T follicular helper cell (primary cell): ENCODE measurements around the gene TMC6.
"Not testable (repeated sequence)": the region's sequence is repeated elsewhere in the genome, so short reads cannot be mapped to it uniquely, and the experiment has no call there.

ENCODE experiments used
- DNase-seq: peaks from one replicate; pipeline ENCODE4 v3.0.0-alpha.2; 2020; ENCODE audit warnings: low read depth

TMC6 gene

DNA sequence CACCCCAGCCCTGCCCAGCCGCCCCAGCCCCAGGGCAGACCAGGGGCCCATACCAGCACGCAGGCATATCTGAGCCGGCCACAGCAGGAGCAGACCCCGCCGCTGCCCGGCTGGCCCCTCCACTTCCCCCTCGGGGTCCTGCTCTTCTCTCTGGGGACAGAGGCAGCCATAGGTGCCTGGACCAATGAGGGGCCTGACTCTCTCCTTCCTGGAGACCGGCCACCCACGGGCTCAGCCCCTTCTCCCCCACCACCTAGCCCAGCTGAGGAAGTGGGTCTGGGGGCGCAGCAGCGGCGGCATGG lies 3.8 kb downstream of the TMC6 start:
- DNase-seq: no peak

DNA sequence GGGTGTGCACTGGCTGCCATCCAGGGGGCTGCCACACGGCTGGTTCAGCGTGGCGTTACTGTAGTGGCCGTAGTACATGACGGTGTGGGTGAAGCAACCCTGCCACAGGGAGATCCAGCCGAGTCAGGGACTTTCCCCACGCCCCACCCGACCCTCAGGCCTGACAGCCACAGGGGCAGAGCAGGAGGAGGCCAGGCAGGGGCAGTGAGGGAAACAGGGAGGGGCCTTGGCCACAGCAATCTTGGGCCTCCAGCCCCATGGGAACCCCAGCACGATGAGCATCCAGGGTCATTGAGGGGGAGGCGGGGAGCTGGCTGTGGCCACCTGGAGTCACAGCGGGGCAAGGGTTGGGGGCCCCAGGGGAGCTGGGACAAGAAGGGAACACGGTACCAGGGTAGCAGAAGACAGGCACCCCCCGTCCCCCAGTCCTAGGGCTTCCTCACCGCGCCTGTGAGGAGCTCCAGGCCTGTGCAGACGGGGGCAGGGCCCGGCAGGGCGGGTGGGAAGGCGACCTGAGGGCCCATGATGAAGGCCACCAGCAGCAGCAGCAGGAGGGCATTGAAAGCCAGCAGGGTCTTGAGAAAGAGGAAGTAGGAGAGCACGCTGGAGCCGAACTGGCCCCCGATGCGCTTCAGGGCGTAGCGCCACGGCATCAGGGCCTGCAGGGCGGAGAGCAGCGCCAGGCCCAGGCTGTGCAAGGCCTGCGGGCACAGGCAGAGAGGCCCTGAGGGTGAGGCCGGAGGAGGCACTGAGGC lies 4.3 kb downstream of the TMC6 start:
- DNase-seq: no peak

DNA sequence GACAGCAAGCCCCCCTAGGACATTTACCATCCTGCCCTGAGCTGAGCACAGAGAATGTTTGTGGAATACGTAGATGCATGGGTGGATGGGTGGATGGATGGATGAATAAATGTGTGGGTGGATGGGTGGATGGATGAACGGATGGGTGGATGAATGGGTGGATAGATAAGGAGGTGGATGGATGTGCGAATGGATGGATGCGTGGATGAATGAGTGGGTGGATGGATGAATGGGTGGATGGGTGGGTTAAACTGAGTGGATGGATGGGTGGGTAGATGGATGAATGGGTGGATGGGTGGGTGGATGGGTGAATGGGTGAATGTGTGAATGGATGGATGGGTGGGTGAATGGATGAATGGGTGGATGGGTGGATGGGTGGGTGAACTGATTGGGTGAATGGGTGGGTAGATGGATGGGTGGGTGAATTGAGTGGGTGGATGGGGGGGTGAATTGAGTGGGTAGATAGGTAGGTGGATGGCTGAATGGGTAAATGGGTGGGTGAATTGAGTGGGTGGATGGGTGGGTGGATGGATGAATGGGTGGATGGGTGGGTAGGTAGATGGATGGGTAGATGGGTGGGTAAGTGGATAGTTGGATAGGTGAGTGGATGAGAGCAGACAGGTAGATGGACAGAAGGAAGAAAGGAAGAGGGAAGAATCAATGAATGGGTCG lies 5.2 kb downstream of the TMC6 start:
- DNase-seq: no peak

DNA sequence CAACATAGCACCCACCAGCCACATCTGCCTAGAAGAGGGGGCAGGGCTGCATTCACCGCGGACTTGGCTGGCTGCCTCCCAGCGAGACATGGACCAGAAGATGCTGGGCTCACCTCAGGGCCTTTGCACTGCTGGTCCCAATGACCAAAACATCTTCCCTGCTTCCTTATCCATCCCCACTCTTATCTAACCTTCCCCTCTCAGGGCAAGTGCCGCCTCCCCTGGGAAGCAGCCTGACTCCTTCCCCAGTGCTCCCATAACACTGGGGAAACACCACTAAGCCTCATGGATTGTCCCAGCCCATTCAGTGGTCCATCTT lies 5.7 kb downstream of the TMC6 start:
- no peak for DNase-seq

DNA sequence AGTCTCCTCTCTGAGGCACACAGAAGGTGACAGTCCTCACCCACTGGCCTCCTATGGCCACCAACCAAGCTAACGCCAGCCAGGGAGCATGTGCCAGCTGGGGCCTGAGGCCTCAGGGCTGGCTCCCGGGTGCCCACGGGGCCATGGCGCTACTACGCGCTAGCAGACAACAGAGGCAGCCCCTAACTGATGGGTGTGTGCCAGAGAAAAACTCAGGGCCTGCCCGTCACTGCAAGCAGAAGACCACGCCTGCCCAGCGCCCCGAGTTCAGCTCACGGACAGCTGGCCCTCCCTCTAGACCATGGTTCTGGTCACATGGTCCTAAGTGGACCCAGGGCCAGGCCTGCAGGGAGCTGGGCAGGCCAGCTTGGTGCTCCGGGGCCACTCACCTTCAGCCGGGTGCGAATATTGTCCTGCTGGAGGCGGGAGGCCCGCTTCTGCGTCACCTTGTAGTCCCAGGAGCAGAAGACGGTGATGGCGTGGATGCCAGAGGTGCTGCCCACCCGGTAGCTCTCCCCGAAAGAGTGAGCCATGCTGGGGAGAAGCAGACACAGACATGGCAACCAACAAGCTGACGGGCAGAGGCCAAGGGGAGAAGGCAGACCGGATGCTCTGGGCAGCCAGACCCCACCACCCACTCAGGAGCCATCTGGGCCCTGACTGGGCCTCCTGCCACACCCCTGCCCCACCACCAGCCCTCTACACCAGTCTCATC lies 6.2 kb downstream of the TMC6 start:
- no peak for DNase-seq

DNA sequence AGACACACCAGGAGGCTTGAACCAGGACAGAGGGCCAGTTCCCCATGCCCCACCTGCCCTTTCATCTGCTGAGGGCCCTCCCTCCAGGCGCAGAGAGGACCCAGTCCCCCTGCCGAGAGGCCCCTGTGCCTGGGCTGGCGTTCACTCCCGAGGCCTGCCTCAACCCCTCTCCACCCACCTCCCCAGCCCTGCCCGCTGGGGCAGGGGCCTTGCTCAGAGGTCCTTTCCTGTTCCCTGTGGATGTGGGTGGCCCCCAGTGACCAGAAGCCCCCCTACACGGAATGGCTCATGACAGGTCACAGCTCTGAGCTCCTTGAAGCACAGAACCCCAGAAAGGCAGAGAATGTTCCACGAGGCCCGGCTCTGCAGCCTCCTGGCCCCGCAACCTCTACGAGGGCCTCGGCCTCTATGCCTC lies 6.7 kb downstream of the TMC6 start:
- DNase-seq: no peak

DNA sequence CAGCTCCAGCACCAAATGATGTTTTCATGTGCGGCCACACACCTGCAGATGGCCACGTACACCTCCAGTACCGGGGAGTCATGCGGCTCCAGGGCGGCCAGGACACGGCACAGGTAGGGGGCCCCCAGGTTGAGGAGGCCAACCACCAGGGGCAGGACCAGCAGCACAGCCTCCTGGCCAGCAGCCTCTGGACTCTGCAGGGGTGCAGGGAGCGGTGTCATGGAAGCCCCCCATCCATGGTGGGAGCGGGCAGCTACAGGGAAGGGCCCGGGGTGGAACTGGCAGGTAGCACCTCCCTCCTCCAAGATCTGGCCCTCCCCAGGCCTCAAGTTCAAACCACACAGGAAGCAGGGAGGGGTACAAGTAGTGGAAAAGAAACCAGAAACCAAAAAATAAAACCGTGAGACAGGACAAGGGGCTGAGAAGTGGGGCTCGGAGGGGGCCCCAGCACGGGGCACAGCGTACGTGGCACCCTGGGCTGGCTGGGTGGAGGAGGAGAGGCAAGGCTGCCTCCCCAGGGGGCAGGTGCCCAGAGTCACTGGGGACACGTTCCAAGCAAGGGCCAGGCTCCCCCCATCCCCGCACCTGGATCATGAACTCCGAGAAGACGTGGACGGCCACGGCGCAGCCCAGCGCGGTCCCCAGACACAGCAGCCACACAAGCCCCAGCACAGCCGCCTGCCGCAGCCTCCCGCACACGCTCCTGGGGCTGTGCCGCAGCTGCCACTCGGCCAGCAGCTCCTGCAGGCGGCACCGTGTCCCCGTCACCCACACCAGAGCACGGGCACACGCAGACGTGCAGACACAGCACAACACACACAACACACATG lies 7.4 kb downstream of the TMC6 start:
- DNase-seq: peak; percentile 39

DNA sequence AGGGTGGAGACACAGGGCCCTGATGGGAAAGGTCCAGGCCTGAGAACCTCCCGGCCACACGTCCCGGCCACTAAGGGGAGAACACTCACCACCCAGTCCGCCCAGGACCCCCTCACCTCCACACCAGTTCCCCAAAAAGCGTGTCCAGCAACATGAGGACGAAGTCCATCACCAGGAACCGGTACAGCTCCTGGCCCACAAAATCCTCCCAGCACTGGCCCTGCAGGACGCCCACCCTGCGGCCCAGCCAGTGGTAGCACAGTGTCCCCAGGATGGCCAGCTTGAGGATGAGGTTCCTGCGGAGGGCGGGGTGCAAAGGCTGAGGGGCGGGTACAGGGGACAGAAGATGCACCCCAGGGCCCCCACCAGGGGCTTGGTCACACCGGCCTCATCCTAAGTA lies 8.0 kb downstream of the TMC6 start:
- DNase-seq: no peak

DNA sequence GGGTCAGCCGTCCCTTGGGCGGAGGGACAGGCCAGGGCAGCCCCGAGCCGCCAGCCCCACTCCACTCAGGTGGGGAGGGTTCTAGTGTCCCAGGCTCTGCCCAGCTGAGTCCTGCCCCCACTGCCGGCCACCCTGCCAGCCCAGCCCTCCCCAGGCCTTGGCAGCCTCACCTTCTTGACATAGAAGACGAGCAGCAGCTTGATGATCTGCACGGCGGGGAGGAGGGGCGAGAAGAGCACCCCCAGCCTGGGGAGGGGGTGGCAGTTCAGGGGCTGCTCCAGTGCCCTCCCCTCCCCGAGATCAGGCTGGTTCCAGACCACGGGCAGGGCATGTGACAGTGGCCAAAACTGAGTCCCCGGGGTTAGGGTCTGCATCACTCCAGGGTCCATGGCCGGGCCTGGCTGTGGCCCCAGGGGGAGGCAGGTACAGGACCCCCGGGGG lies 9.7 kb downstream of the TMC6 start:
- no peak for DNase-seq

DNA sequence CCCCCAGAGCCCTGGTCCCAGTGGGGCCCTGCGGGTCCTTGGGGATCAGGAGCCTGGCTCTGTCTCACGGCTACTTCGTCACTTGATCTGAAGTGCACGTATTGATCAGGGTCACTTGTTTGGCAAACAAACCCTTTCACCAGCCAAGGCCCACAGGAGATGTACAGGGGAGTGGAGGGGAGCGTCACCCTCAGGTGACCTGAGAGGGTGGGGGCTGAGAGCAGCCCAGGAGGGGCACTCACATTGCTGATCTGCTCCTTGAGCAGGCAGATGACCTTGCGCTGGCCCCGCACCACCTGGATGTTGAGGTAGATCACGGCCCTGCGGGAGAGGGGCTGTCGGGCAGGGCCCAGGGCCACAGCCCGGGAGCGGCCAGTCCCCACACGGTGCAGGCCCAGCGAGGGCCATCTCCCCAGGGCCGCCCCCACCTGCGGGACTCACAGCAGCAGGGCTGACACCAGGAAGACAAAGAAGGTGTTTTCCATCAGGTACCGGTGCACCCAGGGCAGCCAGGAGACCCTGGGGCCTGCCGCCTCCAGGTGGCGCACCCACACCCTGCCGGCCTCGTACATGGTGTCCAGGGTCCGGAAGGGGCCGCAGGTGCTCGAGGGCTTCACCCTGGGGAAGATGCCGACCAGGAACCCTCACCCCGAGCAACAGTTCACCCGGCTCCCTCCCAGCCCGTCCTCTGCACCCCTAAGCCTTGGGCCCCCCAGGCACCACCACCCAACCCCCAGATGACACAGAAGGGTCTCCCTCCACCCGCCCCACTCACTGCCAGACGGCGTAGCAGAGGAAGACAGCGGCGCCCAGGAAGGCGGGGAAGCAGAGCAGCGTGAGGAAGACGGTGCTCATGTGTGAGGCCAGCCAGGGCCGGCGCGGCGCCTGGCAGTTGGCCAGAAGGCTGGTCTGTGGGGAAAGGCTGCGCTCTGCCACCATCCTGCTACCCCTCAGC lies 11.3 kb downstream of the TMC6 start:
- no peak for DNase-seq

DNA sequence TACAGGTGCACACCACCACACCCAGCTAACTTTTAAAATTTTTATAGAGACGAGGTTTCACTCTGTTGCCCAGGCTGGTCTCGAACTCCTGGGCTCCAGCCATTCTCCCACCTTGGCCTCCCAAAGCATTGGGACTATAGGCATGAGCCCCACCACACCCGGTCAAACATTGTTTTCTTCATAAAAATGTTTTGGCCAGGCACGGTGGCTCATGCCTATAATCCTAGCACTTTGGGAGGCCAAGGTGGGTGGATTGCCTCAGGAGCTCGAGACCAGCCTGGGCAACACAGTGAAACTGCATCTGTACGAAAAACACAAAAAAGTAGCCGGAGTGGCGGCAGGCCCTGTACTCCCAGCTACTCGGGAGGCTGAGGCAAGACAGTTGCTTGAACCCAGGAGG lies 12.1 kb downstream of the TMC6 start:
- DNase-seq: no peak

DNA sequence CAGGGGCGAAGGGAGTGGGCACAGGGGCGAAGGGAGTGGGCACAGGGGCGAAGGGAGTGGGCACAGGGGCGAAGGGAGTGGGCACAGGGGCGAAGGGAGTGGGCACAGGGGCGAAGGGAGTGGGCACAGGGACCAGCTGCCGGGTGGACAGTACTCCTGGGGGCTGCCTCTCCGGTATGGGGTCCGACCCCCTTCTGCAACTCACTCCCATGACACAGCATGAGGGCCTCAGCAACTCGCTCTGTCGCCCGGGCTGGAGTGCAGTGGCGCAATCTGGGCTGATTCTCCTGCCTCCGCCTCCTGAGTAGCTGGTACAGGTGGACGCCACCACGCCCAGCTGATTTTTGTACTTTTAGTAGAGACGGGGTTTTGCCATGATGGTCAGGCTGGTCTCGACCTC lies 12.8 kb downstream of the TMC6 start:
- not testable (repeated sequence) for DNase-seq

DNA sequence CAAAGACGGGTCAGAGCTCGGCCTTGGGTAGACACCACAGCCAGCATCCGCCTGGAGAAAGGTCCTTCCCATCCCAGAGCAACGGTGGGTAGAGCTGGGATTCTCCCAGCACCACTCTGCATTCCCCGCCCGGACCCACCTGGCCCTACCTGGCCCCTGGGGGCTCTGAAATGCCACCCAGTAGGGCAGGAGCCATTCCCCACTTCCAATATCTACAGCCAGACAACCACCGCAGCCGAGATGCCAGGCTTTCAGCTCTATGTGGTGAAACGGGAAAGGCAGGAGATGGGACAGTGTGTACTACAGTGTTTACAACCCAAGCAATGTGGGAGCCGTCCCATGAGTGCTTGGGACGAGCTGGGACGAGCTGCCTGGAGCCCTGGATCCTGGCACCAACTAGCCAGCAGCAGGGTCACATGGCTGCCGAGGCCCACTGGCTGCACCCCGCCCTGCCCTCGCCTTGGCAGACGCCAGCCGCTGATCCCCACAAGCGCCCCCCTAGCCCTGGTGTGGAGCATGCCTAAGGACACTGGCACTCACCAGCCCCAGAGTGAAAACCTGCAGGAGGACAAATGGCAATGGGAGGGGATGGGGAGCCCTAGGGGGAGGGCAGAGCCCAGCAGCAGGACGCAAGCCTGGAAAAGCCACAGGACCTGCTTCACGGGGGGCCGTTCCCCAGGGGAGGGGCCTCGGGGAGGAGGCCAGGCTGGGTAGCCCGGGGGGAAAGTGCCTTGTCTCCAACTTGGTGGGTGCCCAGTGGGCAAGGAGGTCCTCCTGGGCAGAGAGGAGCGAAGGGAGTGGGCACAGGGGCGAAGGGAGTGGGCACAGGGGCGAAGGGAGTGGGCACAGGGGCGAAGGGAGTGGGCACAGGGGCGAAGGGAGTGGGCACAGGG lies 13.5 kb downstream of the TMC6 start:
- no peak for DNase-seq

DNA sequence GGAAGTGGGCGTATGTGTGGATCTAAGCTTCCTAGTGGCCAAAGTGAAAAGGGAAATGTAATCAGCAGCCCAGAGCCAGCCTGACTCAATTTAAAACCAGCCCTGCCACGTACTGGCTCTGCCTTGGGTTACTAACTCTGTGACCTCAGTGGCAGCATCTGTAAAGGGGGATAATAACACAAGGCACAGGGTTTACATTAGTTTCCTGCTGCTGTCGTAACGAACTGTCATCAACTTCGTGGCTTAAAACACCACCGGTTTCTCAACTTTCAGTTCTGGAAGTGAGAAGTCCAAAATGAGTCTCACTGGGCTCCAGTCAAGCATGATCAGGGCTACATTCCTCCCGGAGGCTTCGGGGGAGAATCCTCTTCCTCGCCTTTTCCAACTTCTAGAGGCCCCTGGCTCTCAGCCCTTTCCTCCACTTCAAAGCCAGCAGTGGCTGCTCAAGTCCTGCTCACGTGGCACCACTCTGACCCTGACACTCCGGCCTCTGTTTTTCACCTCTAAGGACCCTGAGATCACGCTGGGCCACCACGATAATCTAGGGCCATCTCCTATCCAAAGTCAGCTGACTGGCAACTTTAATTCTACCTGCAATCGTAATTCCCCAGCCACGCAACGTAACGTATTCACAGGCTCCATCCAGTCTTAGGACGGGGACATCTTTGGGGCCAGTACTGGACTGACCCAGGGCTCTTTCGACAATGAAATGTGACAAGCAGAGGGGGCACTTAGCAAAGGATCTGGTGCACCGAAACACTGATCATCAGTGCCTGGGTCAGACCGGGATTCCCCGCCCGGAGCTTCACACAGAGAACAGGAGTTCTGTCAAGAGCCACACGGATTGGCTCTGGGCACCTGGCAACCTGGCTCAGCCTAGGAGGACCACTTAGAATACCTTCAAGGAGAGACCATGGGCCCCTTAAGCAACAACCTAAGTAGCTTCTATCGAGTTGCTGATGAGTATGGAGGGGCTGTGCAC lies 14.5 kb downstream of the TMC6 start:
- DNase-seq: no peak

DNA sequence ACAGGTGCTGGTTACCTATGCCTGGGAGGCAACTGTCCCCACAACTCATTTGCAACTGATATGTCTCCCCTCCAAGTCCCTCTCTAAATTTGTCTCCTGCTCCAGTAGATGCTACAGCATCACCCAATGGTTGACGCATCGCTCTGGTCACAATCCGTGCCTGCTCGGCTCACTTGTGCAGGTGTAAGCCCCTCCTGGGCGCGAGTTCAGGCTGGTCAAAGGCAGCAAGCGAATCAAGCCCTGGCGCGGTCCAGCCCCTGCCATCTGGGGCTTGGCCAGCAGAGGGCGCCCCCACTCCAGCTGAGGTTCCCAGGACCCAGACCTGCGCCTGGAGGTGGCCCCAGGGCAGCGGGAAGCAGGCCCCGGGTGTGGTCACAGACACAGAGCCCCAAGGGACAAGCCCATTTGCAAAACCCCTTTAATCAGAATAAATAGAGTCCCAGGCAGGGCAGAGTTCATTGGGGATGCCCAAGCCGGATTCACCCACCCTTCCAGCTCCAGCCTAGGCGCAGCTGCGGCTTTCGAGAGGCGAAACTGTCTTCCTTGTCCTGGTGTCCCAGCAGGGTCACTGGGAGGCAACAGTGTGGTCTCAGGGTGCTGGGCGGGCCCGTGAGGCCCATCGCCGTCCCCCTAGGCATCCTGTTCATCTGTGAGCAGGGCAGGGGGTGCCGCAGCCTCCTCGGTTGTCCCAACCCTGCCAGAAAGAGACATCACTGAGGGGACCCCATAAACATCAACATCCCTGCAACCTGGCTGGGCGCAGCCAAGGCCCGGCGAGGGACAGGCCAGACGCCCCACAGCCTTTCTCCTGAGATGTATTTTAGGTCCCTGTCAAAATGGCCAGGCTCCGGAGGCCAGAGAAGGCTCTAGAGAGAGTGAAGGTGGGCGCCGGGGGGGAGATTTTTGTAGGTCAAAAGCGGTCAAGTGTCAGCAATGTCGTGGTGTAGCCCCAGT lies 15.8 kb downstream of the TMC6 start:
- peak; percentile 67 for DNase-seq

DNA sequence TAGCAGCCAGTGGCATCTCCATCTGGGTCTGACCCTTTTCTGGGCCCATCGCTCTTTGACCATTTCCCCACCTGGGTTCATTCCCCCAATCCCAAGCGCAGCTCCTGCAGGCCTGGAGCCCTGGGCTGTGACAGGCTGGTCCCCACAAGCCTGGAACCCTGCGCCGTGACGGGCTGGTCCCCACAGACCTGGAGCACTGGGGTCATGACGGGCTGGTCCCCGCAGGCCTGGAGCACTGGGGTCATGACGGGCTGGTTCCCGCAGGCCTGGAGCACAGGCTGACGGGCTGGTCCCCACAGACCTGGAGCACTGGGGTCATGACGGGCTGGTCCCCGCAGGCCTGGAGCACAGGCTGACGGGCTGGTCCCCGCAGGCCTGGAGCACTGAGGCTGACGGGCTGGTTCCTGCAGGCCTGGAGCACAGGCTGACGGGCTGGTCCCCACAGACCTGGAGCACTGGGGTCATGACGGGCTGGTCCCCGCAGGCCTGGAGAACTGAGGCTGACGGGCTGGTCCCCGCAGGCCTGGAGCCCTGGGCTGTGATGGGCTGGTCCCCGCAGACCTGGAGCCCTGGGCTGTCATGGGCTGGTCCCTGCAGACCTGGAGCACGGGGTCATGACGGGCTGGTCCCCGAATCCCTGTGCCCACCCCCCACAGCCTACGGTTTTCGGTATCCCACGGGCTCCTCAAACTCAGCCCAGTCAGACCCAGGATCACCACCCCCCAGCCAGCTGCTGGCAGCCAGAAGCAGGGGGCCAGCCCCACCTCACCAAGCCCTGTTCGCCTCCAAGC lies 16.6 kb downstream of the TMC6 start:
- DNase-seq: no peak
